Activated naive CD4-positive, alpha-beta T cell treated with anti-CD3 and anti-CD28 coated beads, Interleukin-2, amount 50 U/mL, for 72 hours (primary cell): Measurements from ENCODE around the gene SH3BP1. TPM values are rescaled to one million over a fixed set of nuclear protein-coding genes. Genes with fewer than 3 reads are reported as not detected.

Source experiments
- ATAC-seq, 2 donors: fragments of 150-1000 bp; cut with Tn5 transposase; 2 replicates each; pipeline ENCODE4 v1.10.0; 2021; ENCODE audit warnings: mild to moderate bottlenecking in 2 of 2, moderate library complexity in 2 of 2
- DNase-seq, 2 donors: peaks; one replicate each; pipeline ENCODE4 v3.0.0; 2021 to 2022; ENCODE audit warnings: low spot score in 2 of 2
- H3K27ac Mint-ChIP-seq, 2 donors: one replicate each; pipeline ENCODE4 v1.8.0; 2022; ENCODE audit warnings: mild to moderate bottlenecking in 2 of 2, mixed read lengths in 2 of 2
- H3K36me3 Mint-ChIP-seq, 2 donors: one replicate each; pipeline ENCODE4 v1.8.0; 2022; ENCODE audit warnings: mixed read lengths in 2 of 2
- H3K9me3 Mint-ChIP-seq, 2 donors: one replicate each; pipeline ENCODE4 v1.8.0; 2022; ENCODE audit warnings: mixed read lengths in 2 of 2
- total RNA-seq, 2 donors: library from RNA; stranded (reverse); gene quantifications; one replicate each; pipeline ENCODE4 v1.2.3, GENCODE V29; 2022

Gene SH3BP1
- total RNA-seq, 2 donors from 2014 or later, result 82.9 to 98.5 TPM

DNA sequence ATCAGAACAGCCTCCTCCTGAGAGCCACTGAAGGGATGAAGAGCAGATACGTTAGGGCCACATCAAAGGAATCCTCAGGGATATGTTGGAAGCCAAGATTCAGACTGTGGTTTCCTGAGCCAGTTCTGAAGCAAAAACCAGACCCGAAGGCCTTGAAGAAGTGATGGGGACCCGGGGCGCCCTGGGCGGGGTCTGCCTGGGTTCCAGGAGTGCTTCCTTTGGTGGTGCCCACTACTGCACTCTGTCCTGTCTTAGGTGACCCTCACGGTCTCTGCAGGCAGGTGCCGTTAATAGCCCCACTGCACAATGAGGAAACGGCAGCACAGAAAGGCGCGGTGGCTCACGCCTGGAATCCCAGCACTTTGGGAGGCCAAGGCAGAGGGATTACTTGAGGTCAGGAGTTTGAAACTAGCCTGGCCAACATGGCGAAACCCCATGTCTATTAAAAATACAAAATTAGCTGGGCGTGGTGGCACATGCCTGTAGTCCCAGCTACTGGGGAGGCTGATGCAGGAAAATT is 12.9 kb upstream of the SH3BP1 start:
- ATAC-seq (no peak), DNase-seq (no peak)
- Mint-ChIP-seq H3K9me3 (no peaks in the 10 kb centered on the region), H3K36me3 (peaks cover 0 to 5% of the 10 kb centered on the region in 2 donors), H3K27ac (peak overlapping the region; percentile 88 to 92)

DNA sequence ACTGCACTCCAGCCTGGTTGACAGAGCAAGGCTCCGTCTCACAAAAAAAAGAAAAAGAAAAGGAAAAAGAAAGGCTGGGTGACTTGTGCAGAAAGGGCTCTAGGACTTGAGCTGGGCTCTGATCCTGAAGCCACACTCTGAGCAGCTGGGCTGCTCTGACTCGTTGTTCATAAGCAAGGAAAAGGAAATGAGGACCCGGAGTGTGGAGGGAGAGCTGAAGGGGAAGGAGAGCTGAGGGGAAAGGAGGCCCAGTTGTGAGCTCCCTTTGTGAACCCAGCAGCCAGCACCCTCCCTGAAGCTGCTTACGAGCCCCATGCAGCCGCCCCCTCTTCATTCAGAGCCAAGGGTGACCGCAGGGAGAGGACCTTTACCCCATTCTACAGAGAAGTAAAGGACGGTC is 12.3 kb upstream of the SH3BP1 start:
- Mint-ChIP-seq H3K27ac (peak overlapping the region; percentile 88 to 92), H3K9me3 (no peaks in the 10 kb centered on the region), H3K36me3 (peaks cover 0 to 5% of the 10 kb centered on the region in 2 donors)
- DNase-seq, result no peak
- ATAC-seq, result peak; percentile 4 to 14

DNA sequence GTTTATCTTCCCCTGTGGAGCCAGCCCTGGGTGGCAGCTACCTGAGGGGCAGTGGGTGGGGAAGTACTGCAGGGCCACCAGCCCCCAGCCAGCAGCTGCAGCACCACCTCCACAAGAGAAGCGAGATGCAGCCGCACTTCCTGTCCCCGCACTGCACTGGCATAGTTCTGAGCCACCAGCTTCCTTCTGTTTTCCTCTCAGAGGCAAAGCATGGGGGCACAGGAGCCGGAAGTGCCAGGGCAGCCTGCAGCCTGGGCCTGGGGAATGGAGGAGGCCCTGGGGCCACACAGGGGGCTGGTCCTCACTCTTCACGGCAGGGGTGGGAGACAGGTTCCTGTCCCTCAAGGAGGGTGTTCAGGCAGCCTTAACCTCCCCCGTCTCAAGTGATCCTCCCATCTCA is 11.9 kb upstream of the SH3BP1 start:
- peak in 1 of 2 donors; percentile 39 for DNase-seq
- Mint-ChIP-seq H3K36me3 (peaks cover 0 to 5% of the 10 kb centered on the region in 2 donors), H3K9me3 (no peaks in the 10 kb centered on the region), H3K27ac (peak overlapping the region; percentile 88 to 92)
- peak; percentile 42 to 53 for ATAC-seq

DNA sequence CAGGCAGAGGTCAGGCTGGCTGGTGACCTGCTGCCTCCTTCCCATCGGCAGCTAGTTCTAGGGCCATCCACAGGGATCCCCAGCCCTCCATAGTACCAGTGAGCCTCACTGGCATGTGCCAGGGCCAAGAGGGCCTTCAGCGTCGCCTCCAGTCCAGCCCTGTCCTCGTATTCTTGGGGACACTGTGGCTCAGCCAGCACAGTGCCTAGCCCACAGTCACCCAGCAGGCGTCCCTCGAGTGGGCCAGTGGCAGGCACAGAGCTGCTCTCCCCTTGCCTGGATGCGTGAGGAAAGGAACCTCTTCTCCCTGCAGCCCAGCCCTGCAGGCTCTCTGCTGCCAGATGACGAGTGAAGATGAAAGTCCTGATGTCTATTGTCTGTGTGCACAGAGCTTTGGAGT is 10.6 kb upstream of the SH3BP1 start:
- H3K36me3 Mint-ChIP-seq, result peaks cover 0 to under 1% of the 10 kb centered on the region in 2 donors
- ATAC-seq, result no peak
- no peak for DNase-seq
- H3K27ac Mint-ChIP-seq, result peak overlapping the region; percentile 81 to 88
- H3K9me3 Mint-ChIP-seq, result no peaks in the 10 kb centered on the region

DNA sequence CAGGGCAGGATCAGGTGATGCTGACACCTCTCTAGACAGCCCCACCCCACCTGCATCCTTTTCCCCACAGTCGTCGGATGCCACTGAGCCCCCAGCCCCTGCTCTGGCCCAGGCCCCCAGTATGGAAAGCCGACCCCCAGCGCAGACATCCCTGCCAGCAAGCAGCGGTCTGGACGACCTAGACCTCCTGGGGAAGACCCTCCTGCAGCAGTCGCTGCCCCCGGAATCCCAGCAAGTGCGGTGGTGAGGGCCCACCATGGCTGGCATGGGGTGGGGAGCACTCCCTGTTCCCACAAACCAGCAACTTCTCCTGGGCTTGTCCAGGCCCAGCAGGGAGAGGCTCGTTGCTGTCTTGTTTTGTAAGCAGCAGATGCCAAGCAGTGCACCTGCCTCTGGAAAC is 9.5 kb upstream of the SH3BP1 start:
- no peak for ATAC-seq
- DNase-seq, result no peak
- H3K27ac Mint-ChIP-seq, result no peak overlapping the region
- no peaks in the 10 kb centered on the region for H3K9me3 Mint-ChIP-seq
- H3K36me3 Mint-ChIP-seq, result no peaks in the 10 kb centered on the region

DNA sequence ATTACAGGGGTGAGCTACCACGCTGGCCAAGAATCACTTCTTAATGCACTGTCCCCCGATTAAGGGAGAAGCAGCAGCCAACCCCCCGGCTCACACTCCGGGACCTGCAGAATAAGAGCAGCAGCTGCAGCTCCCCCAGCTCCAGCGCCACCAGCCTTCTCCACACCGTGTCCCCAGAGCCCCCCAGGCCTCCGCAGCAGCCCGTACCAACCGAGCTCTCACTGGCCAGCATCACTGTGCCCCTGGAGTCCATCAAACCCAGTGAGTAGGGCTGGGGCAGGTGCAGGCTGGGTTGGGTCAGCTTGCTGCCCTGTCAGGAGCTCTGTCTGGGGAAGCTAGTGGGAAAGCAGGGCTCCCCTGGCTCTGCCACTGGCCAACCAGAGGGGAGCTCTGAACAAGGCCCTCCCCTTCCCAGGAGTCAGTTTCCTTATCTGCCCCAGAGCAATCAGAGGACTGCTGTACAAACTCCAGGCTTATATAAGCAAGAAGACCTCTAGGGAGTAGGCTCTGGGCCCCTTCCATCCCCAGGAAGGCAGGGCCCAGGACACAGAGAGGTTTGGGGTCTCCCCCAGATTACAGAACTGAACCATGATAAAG is 8.5 kb upstream of the SH3BP1 start:
- DNase-seq, result no peak
- H3K36me3 Mint-ChIP-seq, result no peaks in the 10 kb centered on the region
- peak overlapping the region in 1 of 2 donors; percentile 23 for H3K27ac Mint-ChIP-seq
- ATAC-seq, result no peak
- no peaks in the 10 kb centered on the region for H3K9me3 Mint-ChIP-seq

DNA sequence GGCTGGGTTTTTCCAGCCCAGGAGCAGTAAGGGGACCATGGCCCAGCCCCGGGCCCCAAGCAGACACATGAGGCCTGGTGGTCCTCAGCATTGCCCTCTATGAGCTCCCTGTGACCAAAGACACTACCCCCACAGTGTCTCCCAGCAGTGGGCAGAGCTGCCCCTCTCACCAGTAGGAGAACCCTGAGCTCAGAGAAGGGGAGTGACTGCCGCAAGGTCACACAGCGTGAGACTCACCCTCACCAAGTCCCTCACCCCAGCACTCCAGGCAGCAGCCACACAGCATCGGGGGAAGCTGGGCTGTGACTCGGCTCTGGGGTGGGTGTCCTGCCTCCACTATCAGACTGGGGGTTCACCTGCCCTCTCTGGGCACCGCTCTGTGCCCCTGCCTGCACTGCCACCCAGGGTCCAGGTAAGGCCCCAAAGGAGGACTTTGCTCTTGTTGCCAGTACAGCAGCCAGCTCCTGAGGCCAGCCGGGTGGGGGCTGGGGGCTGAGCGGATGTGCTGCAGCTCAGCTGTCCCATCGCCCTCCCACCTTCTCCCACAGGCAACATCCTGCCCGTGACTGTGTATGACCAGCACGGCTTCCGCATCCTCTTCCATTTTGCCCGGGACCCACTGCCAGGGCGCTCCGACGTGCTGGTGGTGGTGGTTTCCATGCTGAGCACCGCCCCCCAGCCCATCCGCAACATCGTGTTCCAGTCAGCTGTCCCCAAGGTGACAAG is 7.9 kb upstream of the SH3BP1 start:
- Mint-ChIP-seq H3K27ac (peak overlapping the region; percentile 93 to 95), H3K9me3 (no peaks in the 10 kb centered on the region), H3K36me3 (no peaks in the 10 kb centered on the region)
- ATAC-seq (no peak), DNase-seq (no peak)

DNA sequence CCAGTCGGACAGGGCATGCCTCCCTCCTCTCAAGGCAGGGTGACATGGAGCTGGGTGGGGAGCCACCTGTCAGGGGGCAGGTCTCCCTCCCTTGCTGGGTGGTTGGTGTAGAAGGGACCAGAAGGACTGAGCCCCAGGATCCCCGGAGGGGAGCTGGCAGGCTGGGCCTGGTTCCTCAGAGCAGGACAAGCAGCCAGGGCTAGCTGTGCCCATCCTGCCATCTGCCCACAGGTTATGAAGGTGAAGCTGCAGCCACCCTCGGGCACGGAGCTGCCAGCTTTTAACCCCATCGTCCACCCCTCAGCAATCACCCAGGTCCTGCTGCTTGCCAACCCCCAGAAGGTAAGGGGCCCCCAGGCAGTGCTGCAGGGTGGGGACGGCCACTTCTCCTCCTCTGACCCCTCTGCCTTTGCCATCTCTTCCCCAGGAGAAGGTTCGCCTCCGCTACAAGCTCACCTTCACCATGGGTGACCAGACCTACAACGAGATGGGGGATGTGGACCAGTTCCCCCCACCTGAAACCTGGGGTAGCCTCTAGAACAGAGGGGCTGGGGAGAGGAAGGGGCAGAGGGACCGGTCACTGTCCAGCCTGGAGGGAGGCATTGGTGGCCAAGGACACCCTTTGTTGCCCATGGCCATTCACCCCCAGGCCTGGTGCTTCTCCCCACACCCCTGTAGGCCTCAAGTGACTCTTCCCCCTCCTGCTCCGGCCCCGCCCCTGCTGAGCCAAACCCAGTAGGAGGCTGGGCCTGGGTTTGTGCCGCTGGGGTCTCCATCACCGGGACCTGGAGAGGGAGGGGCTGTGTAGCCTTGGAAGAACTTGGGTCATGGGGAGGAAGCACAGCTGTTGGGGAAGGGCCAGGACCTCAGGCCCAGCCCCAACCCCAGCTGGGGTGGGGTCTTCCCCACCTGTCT is 7.0 kb upstream of the SH3BP1 start:
- ATAC-seq (no peak), DNase-seq (no peak)
- H3K27ac Mint-ChIP-seq, result peak overlapping the region; percentile 93 to 95
- no peaks in the 10 kb centered on the region for H3K36me3 Mint-ChIP-seq
- H3K9me3 Mint-ChIP-seq, result no peaks in the 10 kb centered on the region

DNA sequence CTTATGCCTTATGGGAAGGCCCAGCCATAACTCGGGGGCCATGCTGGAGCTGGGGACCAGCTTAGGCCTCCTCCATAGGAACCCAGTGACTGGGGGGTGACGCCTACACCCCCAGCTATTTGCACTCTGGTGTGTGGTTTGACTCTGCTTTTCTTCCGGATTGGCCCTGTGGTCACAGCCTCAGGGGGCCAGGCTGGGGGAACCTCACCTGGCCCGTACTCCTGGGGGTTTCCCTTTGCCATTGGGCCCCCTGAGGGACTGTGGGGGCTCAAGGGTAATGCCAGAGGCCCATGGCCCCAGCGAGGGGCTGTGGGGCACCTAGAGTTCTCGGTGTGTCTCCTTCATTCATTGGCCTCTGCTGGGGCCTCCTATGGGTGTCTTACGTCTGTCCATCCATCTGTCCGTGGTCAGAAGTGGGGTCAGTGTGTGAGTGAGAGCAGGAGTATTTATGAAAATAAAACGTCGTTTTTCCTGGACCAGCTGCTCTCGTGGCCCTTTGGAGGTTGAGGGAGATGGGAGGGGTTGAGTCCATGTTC is 6.3 kb upstream of the SH3BP1 start:
- H3K9me3 Mint-ChIP-seq, result no peaks in the 10 kb centered on the region
- ATAC-seq (peak; percentile 21 to 37), DNase-seq (peak in 1 of 2 donors; percentile 71)
- H3K36me3 Mint-ChIP-seq, result no peaks in the 10 kb centered on the region
- peak overlapping the region; percentile 91 to 93 for H3K27ac Mint-ChIP-seq

DNA sequence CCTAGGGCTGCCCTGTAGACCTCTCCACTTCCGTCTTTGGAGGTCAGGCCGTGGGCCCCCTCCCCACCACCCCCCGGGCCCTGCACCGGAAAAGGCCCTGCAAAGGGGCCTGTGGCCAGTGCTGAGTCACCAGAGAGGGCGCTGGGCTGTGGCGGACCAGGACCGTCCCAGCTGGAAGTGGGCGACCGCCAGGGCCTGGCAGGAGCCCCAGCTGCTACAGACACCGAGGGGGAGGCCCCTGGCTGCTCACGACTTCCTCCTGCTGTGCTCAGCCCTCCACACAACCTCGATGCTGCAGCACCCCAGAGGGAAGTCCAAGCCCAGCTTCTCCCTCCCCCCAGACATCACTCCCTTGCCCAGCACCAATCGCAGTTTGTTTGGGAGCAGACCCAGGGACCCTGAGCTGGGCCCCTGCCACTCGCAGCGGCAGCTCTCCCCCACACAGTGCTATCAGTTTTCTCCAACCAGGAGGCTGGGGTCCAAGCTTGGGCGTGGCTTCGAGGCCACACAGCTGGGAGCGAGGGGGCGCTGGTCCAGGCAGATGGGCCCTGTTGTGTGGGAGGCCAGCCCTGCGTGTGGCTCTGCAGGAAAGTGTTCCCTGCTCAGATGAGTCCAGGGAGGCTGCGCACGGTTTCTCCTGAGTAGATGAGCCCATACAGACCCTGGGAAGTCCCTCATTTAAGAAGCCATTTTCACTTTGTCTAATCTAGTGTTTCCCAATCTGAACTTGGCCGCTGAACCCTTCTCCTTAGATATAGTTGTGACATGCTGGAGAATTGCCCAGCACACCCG is 5.6 kb upstream of the SH3BP1 start:
- Mint-ChIP-seq H3K9me3 (no peaks in the 10 kb centered on the region), H3K27ac (peak overlapping the region; percentile 91 to 93), H3K36me3 (peaks cover 0 to 5% of the 10 kb centered on the region in 2 donors)
- DNase-seq (peak; percentile 52 to 91), ATAC-seq (peak; percentile 71 to 86)

DNA sequence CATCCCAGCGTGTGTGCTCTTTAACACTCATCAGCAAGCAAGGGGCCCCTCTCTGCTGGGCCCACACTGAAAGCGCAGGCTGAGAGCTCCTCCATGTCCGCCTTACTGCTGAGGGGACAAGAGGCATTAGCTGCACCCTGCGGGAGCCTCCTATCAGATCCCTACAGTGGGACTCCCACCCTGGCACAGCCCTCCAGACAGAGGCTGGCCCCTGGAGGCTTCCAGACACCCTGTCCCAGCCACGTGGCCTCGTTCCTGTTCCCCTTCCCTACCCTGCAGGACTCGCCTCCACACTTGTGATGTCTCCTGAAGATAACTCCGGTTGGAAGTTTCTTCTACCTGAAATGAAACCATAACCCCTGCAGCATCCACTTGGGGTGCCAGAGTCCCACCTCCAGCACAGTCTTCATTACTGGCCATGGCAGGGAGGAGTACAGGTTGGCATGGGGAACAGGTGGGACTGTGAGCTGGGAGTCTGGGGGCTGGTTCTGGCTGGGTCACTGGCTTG is 5.0 kb upstream of the SH3BP1 start:
- H3K9me3 Mint-ChIP-seq, result no peaks in the 10 kb centered on the region
- DNase-seq (no peak), ATAC-seq (no peak)
- H3K27ac Mint-ChIP-seq, result peak overlapping the region; percentile 78 to 93
- H3K36me3 Mint-ChIP-seq, result peaks cover 0 to 5% of the 10 kb centered on the region in 2 donors

DNA sequence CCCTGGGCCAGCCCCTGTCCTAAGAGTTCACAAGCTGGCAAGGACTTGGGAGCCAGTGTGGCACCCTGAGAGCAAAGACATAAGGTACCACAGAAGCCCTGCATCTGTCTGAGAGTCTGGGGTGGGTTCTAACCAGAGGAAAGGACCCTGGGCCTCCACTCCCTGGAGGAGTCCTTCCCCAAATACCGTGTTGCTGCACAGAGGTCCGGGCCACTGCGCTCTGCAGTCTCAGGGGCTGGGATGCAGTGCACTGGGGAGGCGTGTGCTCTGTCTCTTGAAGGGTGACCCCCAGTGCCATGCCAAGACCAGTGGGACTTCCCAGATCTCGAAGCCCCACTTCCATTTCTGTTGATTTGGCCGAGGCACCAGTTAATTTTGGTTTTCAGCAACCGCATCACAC is 4.3 kb upstream of the SH3BP1 start:
- Mint-ChIP-seq H3K9me3 (no peaks in the 10 kb centered on the region), H3K27ac (peak overlapping the region in 1 of 2 donors; percentile 93), H3K36me3 (peaks cover 2 to 7% of the 10 kb centered on the region in 2 donors)
- no peak for ATAC-seq
- no peak for DNase-seq

DNA sequence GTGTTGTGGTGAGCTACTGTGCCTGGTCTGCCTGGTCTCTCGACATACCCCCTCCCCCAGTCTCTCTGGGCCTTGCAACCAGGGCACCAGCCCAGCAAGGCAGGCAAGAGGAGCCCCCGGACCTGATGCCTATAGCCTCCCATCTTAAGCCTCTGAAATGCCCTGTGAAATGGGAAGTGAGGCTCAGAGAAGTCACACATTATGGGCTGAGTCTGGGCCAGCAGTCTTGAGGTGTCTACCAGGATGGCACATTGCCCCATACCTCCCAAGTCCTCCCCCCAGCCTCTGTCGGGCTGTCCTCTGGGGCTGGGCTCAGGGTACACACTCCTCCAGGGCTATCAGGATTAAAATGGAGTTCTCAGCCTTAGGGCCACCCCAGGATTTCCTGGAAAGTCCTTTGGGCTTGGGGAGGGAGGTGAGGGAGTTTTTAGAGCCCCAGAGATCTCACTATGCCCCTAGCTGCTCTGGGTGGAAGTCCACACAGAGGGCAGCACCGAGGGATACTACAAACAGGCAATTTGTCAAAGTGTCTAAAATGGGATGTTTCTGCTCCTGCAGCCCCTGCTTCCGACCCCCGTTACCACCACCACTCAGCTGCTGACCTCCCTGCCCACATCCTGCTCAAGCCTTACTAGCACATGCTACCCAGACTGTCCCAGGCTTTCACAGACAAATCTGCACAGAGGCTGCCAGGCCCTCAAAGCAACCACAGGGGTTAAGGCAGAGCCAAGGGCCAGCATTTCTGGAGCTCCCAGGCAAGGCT is 3.1 kb upstream of the SH3BP1 start:
- DNase-seq (no peak), ATAC-seq (no peak)
- Mint-ChIP-seq H3K27ac (peak overlapping the region; percentile 74 to 93), H3K36me3 (peaks cover 6 to 11% of the 10 kb centered on the region in 2 donors), H3K9me3 (no peaks in the 10 kb centered on the region)

DNA sequence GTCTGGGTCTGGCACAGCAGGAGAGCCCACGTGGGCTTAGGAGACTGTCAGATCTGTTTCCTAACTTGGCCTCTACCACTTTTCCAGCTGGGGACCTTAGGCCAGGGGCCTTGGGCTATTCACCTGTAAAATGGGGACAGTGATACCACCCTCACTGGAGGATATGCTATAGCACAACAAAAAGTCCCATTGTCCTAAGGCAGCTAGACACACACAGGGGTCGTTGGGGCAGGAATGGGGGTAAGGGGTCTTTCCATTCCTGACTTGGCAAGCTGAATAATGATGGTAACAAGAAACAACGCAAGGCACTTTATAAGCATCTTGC is 2.6 kb upstream of the SH3BP1 start:
- H3K9me3 Mint-ChIP-seq, result no peaks in the 10 kb centered on the region
- no peak for ATAC-seq
- no peak for DNase-seq
- peaks cover 6 to 11% of the 10 kb centered on the region in 2 donors for H3K36me3 Mint-ChIP-seq
- peak overlapping the region in 1 of 2 donors; percentile 93 for H3K27ac Mint-ChIP-seq

DNA sequence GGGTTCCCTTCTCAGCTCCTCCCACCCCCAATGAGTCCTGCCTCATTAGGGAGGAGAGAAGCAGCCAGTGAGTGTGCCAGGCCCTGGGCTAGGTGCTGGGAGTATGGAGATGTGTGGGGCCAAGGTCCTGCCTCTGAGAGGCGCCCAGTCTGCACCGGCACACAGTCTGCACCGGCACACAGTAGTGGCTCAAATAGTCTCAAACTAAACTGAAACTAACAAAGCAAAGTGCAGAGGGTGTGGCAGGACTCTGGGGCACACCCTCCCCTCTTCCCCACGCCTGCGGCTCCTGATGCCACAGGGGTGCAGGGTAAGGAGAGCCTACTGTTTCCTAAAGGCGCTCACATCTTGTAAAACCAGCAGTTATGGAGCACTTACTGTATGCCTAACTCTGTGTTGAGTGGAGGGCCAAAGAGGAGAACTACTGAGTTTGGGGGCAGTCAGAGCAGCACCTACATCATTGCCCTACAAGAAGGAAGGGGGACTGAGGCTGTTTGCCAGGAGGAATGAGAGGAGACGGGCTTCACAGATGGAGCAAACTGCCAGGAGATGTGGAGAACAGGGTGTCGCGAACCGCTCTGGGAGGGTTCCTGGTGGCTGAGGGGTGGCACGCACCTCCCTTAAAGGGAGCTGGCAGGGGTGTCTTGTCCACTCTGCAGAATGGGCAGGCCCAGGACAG is 939 bp upstream of the SH3BP1 start:
- Mint-ChIP-seq H3K36me3 (peaks cover 10 to 15% of the 10 kb centered on the region in 2 donors), H3K27ac (peak overlapping the region; percentile 86 to 95), H3K9me3 (no peaks in the 10 kb centered on the region)
- ATAC-seq (peak; percentile 6 to 29), DNase-seq (no peak)
